ENCODE measurements around the gene PHOX2A.

The PHOX2A gene

DNA sequence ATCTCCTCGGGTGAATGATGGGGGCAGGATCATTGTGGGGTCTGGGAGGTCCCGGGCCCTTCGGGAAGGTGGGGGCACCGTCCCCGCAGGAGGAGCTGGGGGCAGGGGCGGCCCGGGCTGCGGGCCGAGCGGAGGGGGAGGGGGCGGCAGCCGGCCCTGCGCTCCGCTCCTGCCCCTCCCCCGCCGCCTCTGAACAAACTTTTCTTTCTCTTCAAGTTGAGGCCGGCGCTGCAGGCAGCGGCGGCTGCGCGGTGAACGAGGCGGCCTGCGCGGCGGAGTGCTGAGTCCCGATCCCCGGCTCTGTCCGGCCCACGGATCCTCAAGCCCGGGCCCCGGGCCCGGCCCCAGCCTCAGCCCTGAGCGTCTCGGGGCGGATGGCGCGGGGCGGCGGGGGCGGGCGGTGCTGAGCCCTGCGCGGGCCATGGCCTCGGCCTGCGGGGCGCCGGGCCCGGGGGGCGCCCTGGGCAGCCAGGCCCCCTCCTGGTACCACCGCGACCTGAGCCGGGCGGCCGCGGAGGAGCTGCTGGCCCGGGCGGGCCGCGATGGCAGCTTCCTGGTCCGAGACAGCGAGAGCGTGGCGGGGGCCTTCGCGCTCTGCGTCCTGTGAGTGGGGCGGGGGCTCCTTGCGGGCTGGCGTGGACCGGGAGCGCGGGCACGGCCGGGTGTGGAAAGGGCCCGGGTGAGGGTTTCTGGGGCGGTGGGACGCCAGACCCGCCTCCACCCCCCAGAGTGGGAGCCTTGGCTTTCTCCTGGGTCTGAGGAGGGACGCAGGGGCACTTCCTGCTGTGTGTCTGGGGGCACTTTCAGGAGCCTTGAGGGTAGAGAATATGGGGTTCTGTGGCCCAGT lies 19.2 kb downstream of the PHOX2A start, which contains the start of gene INPPL1:
Gene INPPL1 (plus strand): TSS at position 204 of the 847 bp plus-strand sequence. CDS start 218 bp downstream, at position 422.
- no peaks in the 10 kb centered on the region for H3K9me2 ChIP-seq (replicated peaks; ENCODE audit: low read depth, low read length)
- H3K9ac ChIP-seq (ENCODE audit: low read depth, low read length, poor library complexity, severe bottlenecking): peak within 1 kb of the TSS; percentile 94
- no peaks in the 10 kb centered on the region for H3F3A ChIP-seq (ENCODE audit: low read depth)
- peaks cover 16% of the 10 kb centered on the region; the same call in 1 of the 2 replicates for H3K36me3 ChIP-seq (ENCODE audit: insufficient read depth, low read length)
- H3K4me1 ChIP-seq (ENCODE audit: insufficient read depth, low read length, poor library complexity, severe bottlenecking): peaks cover 38% of the 10 kb centered on the region
- TF ChIP-seq, protein P1, sequence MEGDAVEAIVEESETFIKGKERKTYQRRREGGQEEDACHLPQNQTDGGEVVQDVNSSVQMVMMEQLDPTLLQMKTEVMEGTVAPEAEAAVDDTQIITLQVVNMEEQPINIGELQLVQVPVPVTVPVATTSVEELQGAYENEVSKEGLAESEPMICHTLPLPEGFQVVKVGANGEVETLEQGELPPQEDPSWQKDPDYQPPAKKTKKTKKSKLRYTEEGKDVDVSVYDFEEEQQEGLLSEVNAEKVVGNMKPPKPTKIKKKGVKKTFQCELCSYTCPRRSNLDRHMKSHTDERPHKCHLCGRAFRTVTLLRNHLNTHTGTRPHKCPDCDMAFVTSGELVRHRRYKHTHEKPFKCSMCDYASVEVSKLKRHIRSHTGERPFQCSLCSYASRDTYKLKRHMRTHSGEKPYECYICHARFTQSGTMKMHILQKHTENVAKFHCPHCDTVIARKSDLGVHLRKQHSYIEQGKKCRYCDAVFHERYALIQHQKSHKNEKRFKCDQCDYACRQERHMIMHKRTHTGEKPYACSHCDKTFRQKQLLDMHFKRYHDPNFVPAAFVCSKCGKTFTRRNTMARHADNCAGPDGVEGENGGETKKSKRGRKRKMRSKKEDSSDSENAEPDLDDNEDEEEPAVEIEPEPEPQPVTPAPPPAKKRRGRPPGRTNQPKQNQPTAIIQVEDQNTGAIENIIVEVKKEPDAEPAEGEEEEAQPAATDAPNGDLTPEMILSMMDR (conservative IDR thresholded peaks at IDR 0.05; ENCODE audit: low read length): no peak
- no peak for TF ChIP-seq EZH2phosphoT487 (IDR thresholded peaks at IDR 0.05; ENCODE audit: borderline replicate concordance)
- peak within 1 kb of the TSS; percentile 99 for H3K4me3 ChIP-seq (ENCODE audit: low read length, poor library complexity, severe bottlenecking)
- peaks cover 24% of the 10 kb centered on the region for H4K20me1 ChIP-seq (ENCODE audit: insufficient read depth, low read length, poor library complexity, severe bottlenecking)
- H3K4me2 ChIP-seq (ENCODE audit: low read depth, low read length, poor library complexity, severe bottlenecking): peak within 1 kb of the TSS; percentile 97
- H3K79me2 ChIP-seq (ENCODE audit: insufficient read depth, low read length): peaks cover 37% of the 10 kb centered on the region
- no peaks in the 10 kb centered on the region for H3K9me3 ChIP-seq (ENCODE audit: insufficient read depth, low read depth, low read length)
- peak within 1 kb of the TSS; percentile 85 for H2AFZ ChIP-seq (ENCODE audit: low read length)
- no peaks in the 10 kb centered on the region for H3K27me3 ChIP-seq (ENCODE audit: insufficient read depth, low read length, poor library complexity, severe bottlenecking)

DNA sequence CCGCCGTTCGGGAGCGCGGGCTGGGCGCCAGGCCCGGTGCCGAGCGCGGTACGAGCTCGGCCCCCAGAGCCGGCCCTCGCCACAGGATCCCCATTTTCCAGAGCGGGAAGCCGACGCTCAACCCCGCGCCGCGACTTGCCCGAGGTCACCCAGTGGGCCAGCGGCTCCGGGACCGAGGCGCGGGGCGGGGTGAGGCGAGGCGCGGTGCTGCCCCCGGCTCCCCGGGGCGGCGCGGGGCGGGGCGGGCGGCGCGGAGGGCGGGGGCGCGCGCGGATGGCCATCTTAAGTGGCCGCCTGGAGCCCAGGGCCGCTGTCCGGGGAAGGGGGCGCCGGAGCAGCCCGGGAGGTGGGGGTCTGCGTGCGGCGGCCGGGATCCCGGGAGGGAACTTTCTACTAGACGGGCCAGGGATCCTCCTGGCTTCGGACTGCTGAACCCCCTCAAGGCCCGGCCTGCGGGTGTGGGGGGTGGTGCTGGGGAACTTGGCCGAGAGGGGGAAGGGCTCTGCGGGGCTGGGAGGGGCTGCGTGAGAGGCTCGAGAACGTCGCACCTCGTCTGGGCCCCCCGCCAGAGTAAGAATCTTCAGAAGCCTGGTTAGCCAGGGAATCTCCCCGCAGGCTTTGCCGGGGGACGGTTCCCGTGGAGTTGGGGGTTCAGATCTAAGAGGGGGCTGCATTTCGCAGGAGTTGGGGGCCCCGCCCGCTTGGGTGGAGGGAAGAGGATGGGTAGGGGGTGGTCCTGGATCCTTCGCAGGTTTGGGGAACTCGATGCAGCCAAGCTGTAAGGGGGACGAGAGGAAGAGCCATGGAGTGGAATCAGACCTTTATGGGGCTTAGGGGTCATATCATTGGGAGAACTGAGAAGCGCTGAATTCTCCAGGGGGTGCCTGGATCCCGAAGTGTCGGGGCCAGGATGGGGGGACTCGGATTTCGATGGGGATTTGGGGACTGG lies 20.1 kb downstream of the PHOX2A start:
- Histone ChIP-seq H3K9ac (ENCODE audit: low read depth, low read length, poor library complexity, severe bottlenecking) (peak overlapping the region; percentile 94), H3K4me2 (ENCODE audit: low read depth, low read length, poor library complexity, severe bottlenecking) (peak overlapping the region; percentile 97), H3K36me3 (ENCODE audit: insufficient read depth, low read length) (peaks cover 7% of the 10 kb centered on the region; the same call in 1 of the 2 replicates), H3K27me3 (ENCODE audit: insufficient read depth, low read length, poor library complexity, severe bottlenecking) (no peaks in the 10 kb centered on the region), H4K20me1 (ENCODE audit: insufficient read depth, low read length, poor library complexity, severe bottlenecking) (peaks cover 24% of the 10 kb centered on the region), H2AFZ (ENCODE audit: low read length) (peak overlapping the region; percentile 85), H3K9me2 (replicated peaks; ENCODE audit: low read depth, low read length) (no peaks in the 10 kb centered on the region), H3F3A (ENCODE audit: low read depth) (no peaks in the 10 kb centered on the region), H3K4me3 (ENCODE audit: low read length, poor library complexity, severe bottlenecking) (peak overlapping the region; percentile 99), H3K9me3 (ENCODE audit: insufficient read depth, low read depth, low read length) (no peaks in the 10 kb centered on the region), H3K4me1 (ENCODE audit: insufficient read depth, low read length, poor library complexity, severe bottlenecking) (peaks cover 38% of the 10 kb centered on the region), H3K79me2 (ENCODE audit: insufficient read depth, low read length) (peaks cover 37% of the 10 kb centered on the region)
- TF ChIP-seq, protein P1 (conservative IDR thresholded peaks at IDR 0.05; ENCODE audit: low read length): no peak
- TF ChIP-seq EZH2phosphoT487 (IDR thresholded peaks at IDR 0.05; ENCODE audit: borderline replicate concordance): no peak

DNA sequence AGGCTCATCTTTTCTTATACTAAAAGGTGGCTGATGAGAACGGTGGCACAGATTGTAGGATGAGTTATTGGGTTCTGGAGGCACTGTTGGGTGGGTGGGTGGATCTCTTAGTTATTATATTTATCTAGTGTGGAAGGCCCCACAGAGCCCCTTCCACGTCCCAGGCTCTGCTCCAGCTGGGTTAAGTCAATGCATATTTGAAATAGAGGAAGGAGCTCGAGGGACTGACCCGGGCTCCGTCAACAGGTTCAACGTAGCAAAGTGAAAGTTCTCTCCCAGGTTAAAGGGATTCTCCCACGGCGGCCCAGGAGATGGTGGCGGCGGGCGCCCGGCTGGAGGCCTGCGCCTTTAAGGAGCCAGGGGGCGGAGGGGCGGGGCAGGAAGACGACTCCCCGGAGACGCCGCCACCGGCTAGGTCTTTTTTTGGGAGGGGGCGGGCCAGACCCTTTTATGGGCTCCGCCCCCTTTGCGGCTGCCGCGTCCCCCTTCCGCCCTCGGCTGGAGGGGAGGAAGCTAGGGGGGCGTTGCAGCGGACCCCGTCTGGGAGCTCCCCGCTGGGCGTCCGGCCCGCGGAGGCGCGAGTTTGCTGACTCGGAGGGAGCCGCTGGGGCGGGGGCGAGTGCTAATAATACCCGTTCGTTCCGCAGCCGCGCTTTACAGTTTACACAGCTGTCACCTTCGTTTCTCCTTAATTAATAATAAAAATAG lies 20.9 kb downstream of the PHOX2A start:
- Histone ChIP-seq H4K20me1 (ENCODE audit: insufficient read depth, low read length, poor library complexity, severe bottlenecking) (peaks cover 24% of the 10 kb centered on the region), H3K9me2 (replicated peaks; ENCODE audit: low read depth, low read length) (no peaks in the 10 kb centered on the region), H3K4me3 (ENCODE audit: low read length, poor library complexity, severe bottlenecking) (peak overlapping the region; percentile 99), H3K79me2 (ENCODE audit: insufficient read depth, low read length) (peaks cover 37% of the 10 kb centered on the region), H3K9ac (ENCODE audit: low read depth, low read length, poor library complexity, severe bottlenecking) (peak overlapping the region; percentile 94), H2AFZ (ENCODE audit: low read length) (peak overlapping the region; percentile 85), H3K4me2 (ENCODE audit: low read depth, low read length, poor library complexity, severe bottlenecking) (peak overlapping the region; percentile 78), H3K4me1 (ENCODE audit: insufficient read depth, low read length, poor library complexity, severe bottlenecking) (peaks cover 38% of the 10 kb centered on the region), H3F3A (ENCODE audit: low read depth) (no peaks in the 10 kb centered on the region), H3K27me3 (ENCODE audit: insufficient read depth, low read length, poor library complexity, severe bottlenecking) (no peaks in the 10 kb centered on the region), H3K9me3 (ENCODE audit: insufficient read depth, low read depth, low read length) (no peaks in the 10 kb centered on the region), H3K36me3 (ENCODE audit: insufficient read depth, low read length) (0 out of 2 replicates have a peak, but pooled peaks cover 3% of the 10 kb centered on the region)
- TF ChIP-seq, protein P1 (conservative IDR thresholded peaks at IDR 0.05; ENCODE audit: low read length): no peak
- no peak for TF ChIP-seq EZH2phosphoT487 (IDR thresholded peaks at IDR 0.05; ENCODE audit: borderline replicate concordance)

Data from Loucy (cell line).